GM12878 (cell line): ENCODE measurements around the gene CACNA1I. TPM values are rescaled to one million over a fixed set of nuclear protein-coding genes. Genes with fewer than 3 reads are reported as not detected.

Experiments
- ATAC-seq: fragments of 200-7000 bp; cut with Tn5 transposase; 3 replicates; pipeline ENCODE4 v1.9.1; 2020; ENCODE audit warnings: mild to moderate bottlenecking, moderate library complexity
- BruUV-seq: library from RNA; stranded (reverse); fragments of 400-500 nt; replicated peaks from 2 replicates; lab custom pipeline; 2021; lab: Mats Ljungman, UMichigan
- CTCF ChIA-PET: fragments of 300-600 bp; sonication (Branson Sonifier 250); formaldehyde crosslinking; extraction: SDS; loops from one replicate; lab custom pipeline; 2021; ENCODE audit warnings: inconsistent platforms; lab: Yijun Ruan, JAX
- POLR2A ChIA-PET: fragments of 350-600 bp; formaldehyde crosslinking; extraction: SDS; loops from one replicate; lab custom pipeline; 2021; ENCODE audit warnings: inconsistent platforms; lab: Charles Lee
- RAD21 ChIA-PET: fragments of 300-600 bp; sonication (Branson Sonifier 250); formaldehyde crosslinking; loops from one replicate; lab custom pipeline; 2023; ENCODE audit warnings: antibody characterized with exemption; ENCODE audit not compliant: unreplicated experiment; lab: Charles Lee
- SMC1A ChIA-PET: fragments of 300-600 bp; sonication (Branson Sonifier 250); formaldehyde crosslinking; loops from one replicate; lab custom pipeline; 2023; ENCODE audit not compliant: unreplicated experiment, uncharacterized antibody; lab: Charles Lee
- DNase-seq: peaks from one replicate; pipeline ENCODE4 v3.0.0-alpha.2; 2011; ENCODE audit warnings: low read depth, low spot score
- FAIRE-seq: peaks from 3 replicates; lab custom pipeline; 2011; peaks lifted over from hg19 to GRCh38; lab: Jason Lieb, UNC
- H2AFZ ChIP-seq: 2 replicates; pipeline ENCODE4 v1.6.0; 2011; ENCODE audit warnings: low read depth, low read length, control low read depth; ENCODE audit not compliant: control insufficient read depth
- H3K27ac ChIP-seq: 2 replicates; pipeline ENCODE4 v1.5.1; 2011; ENCODE audit warnings: control low read depth; ENCODE audit not compliant: control insufficient read depth, insufficient read depth
- H3K27me3 ChIP-seq, 2 experiments: replicated peaks in 1 of 2; 2 replicates each; pipeline versions ENCODE4 v1.6.0 to v1.6.1; 2011; ENCODE audit warnings: low read length in 1 of 2; ENCODE audit not compliant: control insufficient read depth in 2 of 2, insufficient read depth in 2 of 2
- H3K36me3 ChIP-seq, 2 experiments: 2 replicates each; pipeline ENCODE4 v1.5.1; 2011; ENCODE audit warnings: low read length in 1 of 2; ENCODE audit not compliant: control insufficient read depth in 2 of 2, insufficient read depth in 2 of 2
- H3K4me1 ChIP-seq: 2 replicates; pipeline ENCODE4 v1.6.1; 2011; ENCODE audit warnings: mild to moderate bottlenecking, low read length, moderate library complexity, mixed read lengths; ENCODE audit not compliant: control insufficient read depth, insufficient read depth
- H3K4me2 ChIP-seq: 2 replicates; pipeline ENCODE4 v1.6.0; 2011; ENCODE audit warnings: control low read depth; ENCODE audit not compliant: control insufficient read depth, insufficient read depth
- H3K4me3 ChIP-seq: fragments of 200-600 bp; sonication (generic); 2 replicates; pipeline ENCODE4 v1.5.1; 2016
- H3K79me2 ChIP-seq: 2 replicates; pipeline ENCODE4 v1.6.0; 2011; ENCODE audit warnings: low read length; ENCODE audit not compliant: control insufficient read depth, insufficient read depth
- H3K9ac ChIP-seq: 2 replicates; pipeline ENCODE4 v1.8.0; 2011; ENCODE audit warnings: low read length, control low read depth, mixed read lengths; ENCODE audit not compliant: control insufficient read depth, insufficient read depth
- H3K9me3 ChIP-seq: replicated peaks from 3 replicates; pipeline ENCODE4 v1.5.1; 2011; ENCODE audit warnings: mild to moderate bottlenecking, low read length; ENCODE audit not compliant: control insufficient read depth, insufficient read depth
- H4K20me1 ChIP-seq: 2 replicates; pipeline ENCODE4 v1.6.0; 2011; ENCODE audit not compliant: control insufficient read depth, insufficient read depth
- BCLAF1 ChIP-seq: fragments of 450-650 bp; IDR thresholded peaks from 2 replicates; pipeline ENCODE4 v1.6.1; 2017; ENCODE audit warnings: antibody characterized with exemption, mild to moderate bottlenecking, moderate library complexity
- CBFB ChIP-seq: IDR thresholded peaks from 2 replicates; pipeline ENCODE4 v1.6.1; 2016; ENCODE audit warnings: antibody characterized with exemption, low read depth
- CHD1 ChIP-seq: IDR thresholded peaks from 2 replicates; pipeline ENCODE4 v1.6.1; 2012; ENCODE audit warnings: low read depth, low read length, improper control_type of control experiment
- HCFC1 ChIP-seq: fragments of 150-350 bp; IDR thresholded peaks from 2 replicates; pipeline ENCODE4 v1.6.1; 2014; ENCODE audit warnings: low read length
- IRF4 ChIP-seq: IDR thresholded peaks from 2 replicates; pipeline ENCODE4 v1.6.1; 2011; ENCODE audit warnings: low read depth, low read length
- JUNB ChIP-seq: IDR thresholded peaks from 2 replicates; pipeline ENCODE4 v1.6.1; 2016; ENCODE audit warnings: antibody characterized with exemption, mild to moderate bottlenecking
- KAT2A ChIP-seq: conservative IDR thresholded peaks from 2 replicates; pipeline ENCODE4 v1.6.1; 2011; ENCODE audit warnings: low read depth, low read length; ENCODE audit not compliant: control insufficient read depth
- RELA ChIP-seq: fragments of 450-650 bp; IDR thresholded peaks from 2 replicates; pipeline ENCODE4 v1.8.0; 2014; ENCODE audit warnings: borderline replicate concordance; ENCODE audit not compliant: partially characterized antibody
- SMAD5 ChIP-seq: IDR thresholded peaks from 2 replicates; pipeline ENCODE4 v1.6.1; 2016; ENCODE audit warnings: antibody characterized with exemption, low read depth
- SMARCA5 ChIP-seq: fragments of 450-650 bp; IDR thresholded peaks from 2 replicates; pipeline ENCODE4 v1.6.1; 2017; ENCODE audit warnings: mild to moderate bottlenecking
- ZBTB40 ChIP-seq: fragments of 450-650 bp; IDR thresholded peaks from 2 replicates; pipeline ENCODE4 v1.6.1; 2016; ENCODE audit warnings: mild to moderate bottlenecking, moderate library complexity, borderline replicate concordance
- WGBS: methylation state at CpG from one replicate; pipeline ENCODE4 v1.1.6; 2016; ENCODE audit warnings: low lambda C conversion rate; ENCODE audit not compliant: insufficient replicate concordance, insufficient coverage; ENCODE audit errors: missing lambda C conversion rate; 5-methylcytosine and 5-hydroxymethylcytosine counted together
- in situ Hi-C: fragments of 300-500 bp; cut with MboI; formaldehyde crosslinking; loops from 9 replicates; pipeline ENCODE4 v1.14.3; 2018; ENCODE audit warnings: mixed read lengths
- intact Hi-C: fragments of 100-400 bp; cut with micrococcal nuclease; formaldehyde crosslinking; loops from one replicate; pipeline ENCODE4 v1.14.2; 2022; ENCODE audit not compliant: unreplicated experiment
- polyA plus RNA-seq, 11 experiments: library from polyadenylated mRNA; depleted of rRNA in 4 of 11; unstranded in 6 of 11; stranded (reverse) in 5 of 11; fragments of >200 nt; fragmentation: Nextera tagmentation in 4 of 11; fragmentation: Illumina TruSeq in 1 of 11; extraction: Ambion mirVana in 4 of 11; extraction: Trizol in 1 of 11; gene quantifications; 1 replicate in 1 of 11; 2 replicates in 10 of 11; pipeline versions ENCODE4 v1.2.1 to v1.2.3, GENCODE V29; 2011 to 2016; ENCODE audit warnings: inconsistent platforms in 2 of 11, missing spikeins in 2 of 11, low read depth in 1 of 11
- total RNA-seq, 4 experiments: library from RNA; depleted of rRNA in 3 of 4; stranded (reverse); fragments of >200 nt in 3 of 4; fragmentation: Illumina TruSeq in 1 of 4; extraction: Trizol in 1 of 4; gene quantifications; 2 replicates each; pipeline versions ENCODE4 v1.2.1 to v1.2.3, GENCODE V29; 2013 to 2021

The CACNA1I gene
- total and polyA plus RNA-seq, 10 of the 15 experiments (the other 5 are each of a cell fraction or from before 2014, with no cell fraction given): 0.01 to 0.03 TPM; not detected in 8

GRCh38 chr22:39646398-39647063 is 76.0 kb downstream of the CACNA1I start (continued):
- TF ChIP-seq SMARCA5: no peak
- TF ChIP-seq SMAD5: no peak
- TF ChIP-seq CBFB: no peak
- no peak for TF ChIP-seq CHD1
- no peak for TF ChIP-seq ZBTB40
- TF ChIP-seq RELA: no peak

- Histone ChIP-seq H3K36me3 (no peaks in the 10 kb centered on the region), H3K4me2 (no peak overlapping the region), H3K4me1 (no peaks in the 10 kb centered on the region), H4K20me1 (no peaks in the 10 kb centered on the region), H3K4me3 (no peak overlapping the region), H3K27me3 (no peaks in the 10 kb centered on the region; a peak in 1 of 4 replicates), H2AFZ (no peak overlapping the region), H3K79me2 (no peaks in the 10 kb centered on the region), H3K27ac (no peak overlapping the region), H3K9ac (no peak overlapping the region), H3K9me3 (no peaks in the 10 kb centered on the region)
- no TSS peak for BruUV-seq
- ChIA-PET CTCF (no interaction called here), POLR2A (no interaction called here), SMC1A (no interaction called here), RAD21 (no interaction called here)
- FAIRE-seq: no peak
- in situ Hi-C loops (no loop called here), intact Hi-C loops (no loop called here)
- no peak for ATAC-seq
- TF ChIP-seq JUNB (no peak), HCFC1 (no peak), BCLAF1 (no peak), KAT2A (no peak), IRF4 (no peak)
- DNase-seq: no peak
- WGBS: 43% methylated on average over 33 of the region's 35 CpGs
Observed at GRCh38 chr22:39647836-39648629, 77.5 kb downstream of the CACNA1I start.
